T-helper 1 cell (primary cell): ENCODE measurements around the gene COPA.
"Not testable (repeated sequence)": the region's sequence is repeated elsewhere in the genome, so short reads cannot be mapped to it uniquely, and the experiment has no call there.

ENCODE experiments used
- DNase-seq, 5 donors: peaks; one replicate each; pipeline ENCODE4 v3.0.0-alpha.2; 2012 to 2020
- total RNA-seq, 4 donors: gene quantifications; one replicate each; lab custom pipeline; 2026; lab: John Stamatoyannopoulos, UW

COPA gene
- total RNA-seq: 120 to 224 (median 167) reads per million in 4 donors

- DNase-seq: peak; percentile 78 to 93 (median 85)
Observed at GRCh38 chr1:160342953-160343869, at the start of gene COPA, which contains the start of gene NCSTN. Gene COPA, minus strand, starts transcription at chr1:160343250. Its CDS starts 80 bp downstream, at chr1:160343170. Gene NCSTN, plus strand, starts transcription at chr1:160343383. Its CDS starts 14 bp downstream, at chr1:160343397.

GRCh38 chr1:160388406-160388805, 45.4 kb upstream of the COPA start:
- not testable (repeated sequence) for DNase-seq

GRCh38 chr1:160384812-160385211, 41.8 kb upstream of the COPA start:
- not testable (repeated sequence) for DNase-seq

- no peak for DNase-seq
Observed at GRCh38 chr1:160377585-160378206, 34.6 kb upstream of the COPA start.

GRCh38 chr1:160376525-160377131, 33.6 kb upstream of the COPA start:
- peak in 2 of 5 donors; percentile 22 to 61 for DNase-seq

GRCh38 chr1:160375788-160376524, 32.9 kb upstream of the COPA start:
- peak in 1 of 5 donors; percentile 43 for DNase-seq

GRCh38 chr1:160374306-160375110, 31.5 kb upstream of the COPA start:
- DNase-seq: no peak

GRCh38 chr1:160373696-160374095, 30.6 kb upstream of the COPA start:
- no peak for DNase-seq

GRCh38 chr1:160371756-160372155, 28.7 kb upstream of the COPA start:
- DNase-seq: no peak

- DNase-seq: no peak
Observed at GRCh38 chr1:160371346-160371631, 28.2 kb upstream of the COPA start.

- DNase-seq: no peak
Observed at GRCh38 chr1:160370561-160371345, 27.7 kb upstream of the COPA start.

- no peak for DNase-seq
Observed at GRCh38 chr1:160369087-160369486, 26.0 kb upstream of the COPA start.

- DNase-seq: no peak
Observed at GRCh38 chr1:160367934-160368923, 25.2 kb upstream of the COPA start.

GRCh38 chr1:160367516-160367900, 24.5 kb upstream of the COPA start:
- DNase-seq: no peak

- DNase-seq: no peak
Observed at GRCh38 chr1:160366731-160367515, 23.9 kb upstream of the COPA start, which contains the start of gene NHLH1. Gene NHLH1, plus strand, starts transcription at chr1:160367071. Its CDS starts 3,661 bp downstream, at chr1:160370732.

- no peak for DNase-seq
Observed at GRCh38 chr1:160365325-160365724, 22.3 kb upstream of the COPA start.

GRCh38 chr1:160363951-160364735, 21.1 kb upstream of the COPA start:
- no peak for DNase-seq

- DNase-seq: no peak
Observed at GRCh38 chr1:160363010-160363409, 20.0 kb upstream of the COPA start.
